IMR-90 (cell line): Measurements from ENCODE around the gene FUT6. TPM values are rescaled to one million over a fixed set of nuclear protein-coding genes. Genes with fewer than 3 reads are reported as not detected.

Source experiments
- ATAC-seq: fragments of 200-7000 bp; cut with Tn5 transposase; 2 replicates; pipeline ENCODE4 v1.9.1; 2020; ENCODE audit warnings: low read depth, mild to moderate bottlenecking, moderate library complexity
- BruUV-seq: library from RNA; stranded (reverse); fragments of 400-500 nt; replicated peaks from 2 replicates; lab custom pipeline; 2021; lab: Mats Ljungman, UMichigan
- CTCF ChIA-PET: fragments of 300-600 bp; formaldehyde crosslinking; extraction: SDS; loops from one replicate; lab custom pipeline; 2021; ENCODE audit warnings: antibody characterized with exemption; lab: Yijun Ruan, JAX
- POLR2A ChIA-PET: fragments of 300-600 bp; sonication (Branson Sonifier 250); formaldehyde crosslinking; loops from one replicate; lab custom pipeline; 2022; ENCODE audit warnings: antibody characterized with exemption; ENCODE audit not compliant: unreplicated experiment; lab: Charles Lee
- DNase-seq: peaks from one replicate; pipeline ENCODE4 v3.0.0; 2013
- H2AFZ ChIP-seq: replicated peaks from 2 replicates; pipeline ENCODE3; 2013; ENCODE audit warnings: low read length, mild to moderate bottlenecking; ENCODE audit not compliant: poor library complexity
- H2AK5ac ChIP-seq: 2 replicates; pipeline ENCODE4 v1.6.1; 2013; ENCODE audit warnings: low read depth, low read length, inconsistent platforms
- H2AK9ac ChIP-seq: replicated peaks from 2 replicates; pipeline ENCODE3; 2013; ENCODE audit warnings: mild to moderate bottlenecking, low read depth, low read length, moderate library complexity; ENCODE audit not compliant: poor library complexity
- H2BK120ac ChIP-seq: 2 replicates; pipeline ENCODE4 v1.6.1; 2013; ENCODE audit warnings: low read depth, low read length, inconsistent platforms
- H2BK15ac ChIP-seq: 3 replicates; pipeline ENCODE4 v1.6.1; 2013; ENCODE audit warnings: low read depth, low read length, inconsistent platforms
- H2BK20ac ChIP-seq: 2 replicates; pipeline ENCODE4 v1.6.1; 2013; ENCODE audit warnings: low read depth, mild to moderate bottlenecking, inconsistent platforms, low read length, moderate library complexity
- H2BK5ac ChIP-seq: 2 replicates; pipeline ENCODE4 v1.6.1; 2013; ENCODE audit warnings: mild to moderate bottlenecking, low read depth, low read length, inconsistent platforms; ENCODE audit not compliant: poor library complexity, severe bottlenecking
- H3K14ac ChIP-seq: replicated peaks from 2 replicates; pipeline ENCODE4 v1.6.1; 2013; ENCODE audit warnings: low read depth, low read length, inconsistent platforms
- H3K18ac ChIP-seq: 2 replicates; pipeline ENCODE4 v1.6.1; 2013; ENCODE audit warnings: low read depth, low read length, control low read depth
- H3K23ac ChIP-seq: 2 replicates; pipeline ENCODE4 v1.6.1; 2013; ENCODE audit warnings: low read depth, low read length, inconsistent platforms
- H3K27ac ChIP-seq: 2 replicates; pipeline ENCODE4 v1.5.1; 2013; ENCODE audit warnings: mild to moderate bottlenecking, control low read depth, low read length; ENCODE audit not compliant: insufficient read depth
- H3K27me3 ChIP-seq: 2 replicates; pipeline ENCODE4 v1.6.1; 2013; ENCODE audit warnings: low read length; ENCODE audit not compliant: control insufficient read depth, insufficient read depth
- H3K36me3 ChIP-seq: 2 replicates; pipeline ENCODE4 v1.6.1; 2013; ENCODE audit warnings: low read length, mixed read lengths; ENCODE audit not compliant: control insufficient read depth, insufficient read depth
- H3K4ac ChIP-seq: 2 replicates; pipeline ENCODE4 v1.6.1; 2013; ENCODE audit warnings: low read depth, low read length, inconsistent platforms
- H3K4me1 ChIP-seq: 2 replicates; pipeline ENCODE4 v1.6.1; 2013; ENCODE audit warnings: low read length, mixed read lengths; ENCODE audit not compliant: control insufficient read depth, insufficient read depth
- H3K4me2 ChIP-seq: 2 replicates; pipeline ENCODE4 v1.6.1; 2013; ENCODE audit warnings: low read depth, mild to moderate bottlenecking, control low read depth, low read length, moderate library complexity
- H3K4me3 ChIP-seq: 2 replicates; pipeline ENCODE4 v1.5.1; 2013; ENCODE audit warnings: low read depth, mild to moderate bottlenecking, control low read depth, low read length, moderate library complexity; ENCODE audit not compliant: insufficient read depth
- H3K56ac ChIP-seq: 2 replicates; pipeline ENCODE4 v1.6.1; 2013; ENCODE audit warnings: low read length, inconsistent platforms; ENCODE audit not compliant: insufficient read depth; ENCODE audit errors: extremely low read depth
- H3K79me1 ChIP-seq, 2 experiments: 2 replicates each; pipeline ENCODE4 v1.6.1; 2013; ENCODE audit warnings: low read length in 2 of 2, inconsistent platforms in 1 of 2, low read depth in 1 of 2
- H3K9ac ChIP-seq: 2 replicates; pipeline ENCODE4 v1.6.1; 2013; ENCODE audit warnings: low read depth, low read length, control low read depth
- H3K9me1 ChIP-seq: 2 replicates; pipeline ENCODE4 v1.6.1; 2013; ENCODE audit warnings: low read length, inconsistent platforms; ENCODE audit not compliant: insufficient read depth
- H3K9me3 ChIP-seq: 2 replicates; pipeline ENCODE4 v1.6.1; 2013; ENCODE audit warnings: low read length; ENCODE audit not compliant: control insufficient read depth, insufficient read depth
- H4K20me1 ChIP-seq: 2 replicates; pipeline ENCODE4 v1.6.1; 2013; ENCODE audit warnings: low read length, inconsistent platforms; ENCODE audit not compliant: insufficient read depth
- H4K5ac ChIP-seq: 2 replicates; pipeline ENCODE4 v1.6.1; 2013; ENCODE audit warnings: mild to moderate bottlenecking, low read depth, low read length, control low read depth
- H4K8ac ChIP-seq, 2 experiments: 2 replicates each; pipeline ENCODE4 v1.6.1; 2013; ENCODE audit warnings: low read depth in 2 of 2, low read length in 2 of 2, control low read depth in 1 of 2, inconsistent platforms in 1 of 2
- H4K91ac ChIP-seq: 2 replicates; pipeline ENCODE4 v1.6.1; 2013; ENCODE audit warnings: low read depth, low read length, inconsistent platforms; ENCODE audit not compliant: insufficient read depth
- CHD1 ChIP-seq: IDR thresholded peaks from 2 replicates; pipeline ENCODE4 v1.6.1; 2012; ENCODE audit warnings: low read depth, low read length, improper control_type of control experiment
- ELK1 ChIP-seq: fragments of 150-350 bp; IDR thresholded peaks from 2 replicates; pipeline ENCODE4 v1.6.1; 2016; ENCODE audit warnings: low read depth, mild to moderate bottlenecking, low read length, moderate library complexity, borderline replicate concordance
- FOS ChIP-seq: fragments of 150-350 bp; IDR thresholded peaks from 2 replicates; pipeline ENCODE4 v1.6.1; 2016; ENCODE audit warnings: low read depth, low read length
- MAZ ChIP-seq: IDR thresholded peaks from 2 replicates; pipeline ENCODE4 v1.6.1; 2012; ENCODE audit warnings: low read depth, mild to moderate bottlenecking, low read length, improper control_type of control experiment, moderate library complexity, borderline replicate concordance
- MXI1 ChIP-seq: IDR thresholded peaks from 2 replicates; pipeline ENCODE4 v1.6.1; 2012; ENCODE audit warnings: low read depth, mild to moderate bottlenecking, low read length, moderate library complexity, borderline replicate concordance
- NFE2L2 ChIP-seq: fragments of 150-350 bp; IDR thresholded peaks from 2 replicates; pipeline ENCODE4 v1.6.1; 2016; ENCODE audit warnings: low read depth, mild to moderate bottlenecking, low read length
- RAD21 ChIP-seq: IDR thresholded peaks from 2 replicates; pipeline ENCODE4 v1.6.1; 2012; ENCODE audit warnings: low read length, improper control_type of control experiment
- WGBS, 2 experiments: methylation state at CpG; one replicate each; pipeline versions ENCODE4 v1.1.5 to v1.1.7; 2013; ENCODE audit warnings: missing lambda C conversion rate in 2 of 2; ENCODE audit not compliant: insufficient read length in 1 of 2; ENCODE audit errors: extremely low coverage in 2 of 2; 5-methylcytosine and 5-hydroxymethylcytosine counted together
- dilution Hi-C: fragments of 300-500 bp; cut with HindIII; formaldehyde crosslinking; loops from one replicate; pipeline ENCODE4 v1.14.3; 2018; ENCODE audit warnings: low sequenced_read_pairs; ENCODE audit not compliant: unreplicated experiment
- in situ Hi-C: fragments of 300-500 bp; cut with MboI; formaldehyde crosslinking; loops from 3 replicates; pipeline ENCODE4 v1.14.3; 2019; ENCODE audit warnings: low sequenced_read_pairs, inconsistent platforms, mixed read lengths
- intact Hi-C: fragments of 100-400 bp; cut with micrococcal nuclease; formaldehyde crosslinking; loops from 2 replicates; pipeline ENCODE4 v1.10.0; 2022
- polyA plus RNA-seq, 3 experiments: library from polyadenylated mRNA; depleted of rRNA; stranded (reverse); fragments of >200 nt; gene quantifications; 2 replicates each; pipeline ENCODE4 v1.2.3, GENCODE V29; 2012; ENCODE audit warnings: low replicate concordance in 1 of 3
- total RNA-seq: library from RNA; depleted of rRNA; stranded (reverse); fragments of >200 nt; gene quantifications from 2 replicates; pipeline ENCODE4 v1.2.3, GENCODE V29; 2012

Gene FUT6
- total and polyA plus RNA-seq, 2 of the 4 experiments (the other 2 are of a cell fraction): not detected

- TF ChIP-seq MXI1: no peak
- no peak for TF ChIP-seq CHD1
These were observed 49.5 kb downstream of the FUT6 start (continued) for GRCh38 chr19:5789886-5790558.

GRCh38 chr19:5789351-5789761, 50.1 kb downstream of the FUT6 start:
- Histone ChIP-seq H3K9ac (no peak overlapping the region), H3K36me3 (peaks cover 44% of the 10 kb centered on the region), H4K91ac (no peak overlapping the region), H3K27me3 (no peaks in the 10 kb centered on the region), H3K79me1 (peaks cover 0 to 11% of the 10 kb centered on the region in 2 experiments; a peak in 2 of 4 replicates), H4K8ac (no peak overlapping the region), H3K4me1 (0 out of 2 replicates have a peak, but pooled peaks cover 2% of the 10 kb centered on the region), H3K9me3 (no peaks in the 10 kb centered on the region), H2BK120ac (no peak overlapping the region), H4K5ac (no peak overlapping the region), H3K9me1 (0 out of 2 replicates have a peak, but pooled peaks cover 3% of the 10 kb centered on the region), H2AK9ac (peak overlapping the region; percentile 97), H2BK5ac (no peak overlapping the region), H3K4me2 (no peak overlapping the region), H2AFZ (no peak overlapping the region), H3K18ac (no peak overlapping the region), H2BK20ac (no peak overlapping the region), H4K20me1 (peaks cover 7% of the 10 kb centered on the region), H3K14ac (no peak overlapping the region), H2BK15ac (no peak overlapping the region), H3K4ac (no peak overlapping the region), H3K56ac (no peak overlapping the region), H3K27ac (no peak overlapping the region), H3K23ac (no peak overlapping the region), H3K4me3 (no peak overlapping the region), H2AK5ac (no peak overlapping the region)
- no TSS peak for BruUV-seq
- dilution Hi-C loops: no loop called here
- POLR2A ChIA-PET: no interaction called here
- ATAC-seq: no peak
- DNase-seq: no peak
- WGBS, 2 experiments: 97% methylated on average over 32 of the region's 39 CpGs; no CpG with 5 or more reads in 1 of the 2 experiments
- no peak for TF ChIP-seq MXI1
- TF ChIP-seq CHD1: no peak
- TF ChIP-seq ELK1: no peak
- no peak for TF ChIP-seq RAD21
- no peak for TF ChIP-seq NFE2L2
- TF ChIP-seq MAZ: no peak
- no peak for TF ChIP-seq FOS
- in situ Hi-C loops: no loop called here
- CTCF ChIA-PET: no interaction called here
- intact Hi-C loops: no loop called here
